ENCODE data around the gene KIF19.

The KIF19 gene

GRCh38 chr17:74372426-74372825 is 46.4 kb downstream of the KIF19 start:
- no peak overlapping the region for H3K27ac ChIP-seq
- no peaks in the 10 kb centered on the region for H3K9me3 ChIP-seq

GRCh38 chr17:74373838-74374606 is 48.0 kb downstream of the KIF19 start:
- H3K27me3 ChIP-seq = peaks cover 27% of the 10 kb centered on the region
- H3K4me1 ChIP-seq (ENCODE audit: control insufficient read depth in 1 of 2, insufficient read depth in 1 of 2, low read depth in 1 of 2, low read length in 1 of 2) = peaks cover 2 to 4% of the 10 kb centered on the region in 2 experiments
- TF ChIP-seq CTCF (IDR thresholded peaks at IDR 0.05) = no peak

More at GRCh38 chr17:74372426-74372825, 46.4 kb downstream of the KIF19 start:
- peaks cover 31% of the 10 kb centered on the region for H3K27me3 ChIP-seq
- H3K4me3 ChIP-seq (ENCODE audit: low read depth in 1 of 2, low read length in 1 of 2) = no peak overlapping the region
- peaks cover 10 to 13% of the 10 kb centered on the region in 2 experiments for H3K4me1 ChIP-seq (ENCODE audit: control insufficient read depth in 1 of 2, insufficient read depth in 1 of 2, low read depth in 1 of 2, low read length in 1 of 2)
- TF ChIP-seq CTCF (IDR thresholded peaks at IDR 0.05) = no peak
- no peaks in the 10 kb centered on the region for H3K36me3 ChIP-seq

GRCh38 chr17:74374858-74375257 is 48.8 kb downstream of the KIF19 start:
- Histone ChIP-seq H3K4me1 (ENCODE audit: control insufficient read depth in 1 of 2, insufficient read depth in 1 of 2, low read depth in 1 of 2, low read length in 1 of 2) (peaks cover 5 to 6% of the 10 kb centered on the region in 2 experiments), H3K9me3 (no peaks in the 10 kb centered on the region), H3K27me3 (peaks cover 21% of the 10 kb centered on the region), H3K36me3 (no peaks in the 10 kb centered on the region), H3K27ac (no peak overlapping the region), H3K4me3 (ENCODE audit: low read depth in 1 of 2, low read length in 1 of 2) (no peak overlapping the region)
- no peak for TF ChIP-seq CTCF (IDR thresholded peaks at IDR 0.05)

More at GRCh38 chr17:74373838-74374606, 48.0 kb downstream of the KIF19 start:
- H3K27ac ChIP-seq = no peak overlapping the region
- no peaks in the 10 kb centered on the region for H3K9me3 ChIP-seq
- H3K4me3 ChIP-seq (ENCODE audit: low read depth in 1 of 2, low read length in 1 of 2) = no peak overlapping the region
- no peaks in the 10 kb centered on the region for H3K36me3 ChIP-seq

- Histone ChIP-seq H3K27ac (no peak overlapping the region), H3K27me3 (peaks cover 20% of the 10 kb centered on the region), H3K4me1 (ENCODE audit: control insufficient read depth in 1 of 2, insufficient read depth in 1 of 2, low read depth in 1 of 2, low read length in 1 of 2) (peaks cover 6 to 8% of the 10 kb centered on the region in 2 experiments), H3K9me3 (no peaks in the 10 kb centered on the region), H3K36me3 (no peaks in the 10 kb centered on the region), H3K4me3 (ENCODE audit: low read depth in 1 of 2, low read length in 1 of 2) (no peak overlapping the region)
- TF ChIP-seq CTCF (IDR thresholded peaks at IDR 0.05) = peak; percentile 89
Observed at GRCh38 chr17:74379495-74380085, 53.6 kb downstream of the KIF19 start.

- Histone ChIP-seq H3K27ac (no peak overlapping the region), H3K4me3 (ENCODE audit: low read depth in 1 of 2, low read length in 1 of 2) (no peak overlapping the region), H3K36me3 (no peaks in the 10 kb centered on the region), H3K4me1 (ENCODE audit: control insufficient read depth in 1 of 2, insufficient read depth in 1 of 2, low read depth in 1 of 2, low read length in 1 of 2) (peaks cover 6 to 8% of the 10 kb centered on the region in 2 experiments), H3K9me3 (no peaks in the 10 kb centered on the region), H3K27me3 (peaks cover 17% of the 10 kb centered on the region)
- no peak for TF ChIP-seq CTCF (IDR thresholded peaks at IDR 0.05)
Observed at GRCh38 chr17:74380086-74380958, 54.3 kb downstream of the KIF19 start.

Measured in neutrophil (primary cell).